ENCODE results near the gene PTPN6. TPM values are rescaled to one million over a fixed set of nuclear protein-coding genes. Genes with fewer than 3 reads are reported as not detected.

PTPN6 gene
- total RNA-seq, 1 donor from 2014 or later = 154 TPM

DNA sequence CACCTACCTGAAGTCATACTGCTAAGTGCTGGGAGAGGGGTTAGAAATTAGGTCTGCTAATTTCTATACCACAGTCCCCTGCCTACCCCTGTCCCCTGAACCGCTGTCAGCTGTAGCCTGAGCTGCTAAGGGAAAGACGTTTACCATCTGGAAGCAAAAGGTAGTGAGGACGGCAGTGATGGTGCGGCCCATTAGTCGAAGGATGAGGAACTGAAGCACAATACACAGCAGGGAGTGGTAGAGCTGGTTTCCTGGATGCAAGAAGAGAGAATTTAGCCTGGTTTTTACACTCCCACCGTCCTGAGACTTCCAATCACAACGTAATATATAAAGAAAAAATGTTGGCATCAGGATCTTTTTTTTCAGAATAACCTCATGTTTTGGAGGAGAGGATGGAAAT lies 31.4 kb downstream of the PTPN6 start:
- TF ChIP-seq, protein P1, sequence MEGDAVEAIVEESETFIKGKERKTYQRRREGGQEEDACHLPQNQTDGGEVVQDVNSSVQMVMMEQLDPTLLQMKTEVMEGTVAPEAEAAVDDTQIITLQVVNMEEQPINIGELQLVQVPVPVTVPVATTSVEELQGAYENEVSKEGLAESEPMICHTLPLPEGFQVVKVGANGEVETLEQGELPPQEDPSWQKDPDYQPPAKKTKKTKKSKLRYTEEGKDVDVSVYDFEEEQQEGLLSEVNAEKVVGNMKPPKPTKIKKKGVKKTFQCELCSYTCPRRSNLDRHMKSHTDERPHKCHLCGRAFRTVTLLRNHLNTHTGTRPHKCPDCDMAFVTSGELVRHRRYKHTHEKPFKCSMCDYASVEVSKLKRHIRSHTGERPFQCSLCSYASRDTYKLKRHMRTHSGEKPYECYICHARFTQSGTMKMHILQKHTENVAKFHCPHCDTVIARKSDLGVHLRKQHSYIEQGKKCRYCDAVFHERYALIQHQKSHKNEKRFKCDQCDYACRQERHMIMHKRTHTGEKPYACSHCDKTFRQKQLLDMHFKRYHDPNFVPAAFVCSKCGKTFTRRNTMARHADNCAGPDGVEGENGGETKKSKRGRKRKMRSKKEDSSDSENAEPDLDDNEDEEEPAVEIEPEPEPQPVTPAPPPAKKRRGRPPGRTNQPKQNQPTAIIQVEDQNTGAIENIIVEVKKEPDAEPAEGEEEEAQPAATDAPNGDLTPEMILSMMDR (IDR thresholded peaks at IDR 0.05) = no peak
- Histone ChIP-seq H3K27ac (no peak overlapping the region), H3K4me1 (peaks cover 11% of the 10 kb centered on the region), H3K36me3 (peaks cover 59% of the 10 kb centered on the region), H3K27me3 (no peaks in the 10 kb centered on the region), H3K9me3 (no peaks in the 10 kb centered on the region), H3K4me3 (no peak overlapping the region)
- ATAC-seq = no peak
- no peak for DNase-seq
- intact Hi-C loops (cut with DNase I) = no loop called here

DNA sequence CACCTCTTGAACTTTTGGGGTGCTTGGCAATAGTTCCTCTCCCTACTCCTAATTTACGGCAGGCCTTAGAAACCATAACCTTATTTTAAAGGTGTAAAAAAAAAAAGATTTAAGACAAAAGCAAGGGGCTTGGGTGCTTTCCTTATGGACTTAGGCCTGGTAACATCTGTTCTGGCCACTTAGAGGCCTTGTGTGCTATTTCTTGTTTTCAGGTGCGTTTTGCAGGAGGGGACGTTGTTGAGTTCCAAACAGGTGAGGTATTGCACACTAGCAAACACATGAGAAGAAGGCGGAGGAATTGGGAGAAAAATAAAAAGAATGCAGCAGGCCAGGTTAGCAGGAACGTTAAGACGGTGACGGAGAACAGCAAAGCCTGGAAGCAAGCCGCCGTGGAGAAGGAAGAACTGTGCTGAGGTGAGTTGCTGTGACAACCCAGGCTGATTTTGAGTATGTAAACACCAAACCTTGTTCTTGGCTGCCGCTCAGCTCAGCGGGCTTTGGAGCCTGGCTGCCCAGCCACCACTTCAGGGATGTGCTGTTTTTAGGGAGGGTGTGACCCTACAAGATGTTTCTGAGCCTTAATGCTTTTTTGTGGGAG lies 36.9 kb downstream of the PTPN6 start:
- TF ChIP-seq, protein P1 (IDR thresholded peaks at IDR 0.05) = no peak
- DNase-seq = peak; percentile 90
- ATAC-seq = peak; percentile 95
- Histone ChIP-seq H3K36me3 (peaks cover 25% of the 10 kb centered on the region), H3K27ac (peak overlapping the region; percentile 85), H3K27me3 (no peaks in the 10 kb centered on the region), H3K4me3 (no peak overlapping the region), H3K4me1 (no peaks in the 10 kb centered on the region), H3K9me3 (no peaks in the 10 kb centered on the region)
- intact Hi-C loops (cut with DNase I) = no loop called here

DNA sequence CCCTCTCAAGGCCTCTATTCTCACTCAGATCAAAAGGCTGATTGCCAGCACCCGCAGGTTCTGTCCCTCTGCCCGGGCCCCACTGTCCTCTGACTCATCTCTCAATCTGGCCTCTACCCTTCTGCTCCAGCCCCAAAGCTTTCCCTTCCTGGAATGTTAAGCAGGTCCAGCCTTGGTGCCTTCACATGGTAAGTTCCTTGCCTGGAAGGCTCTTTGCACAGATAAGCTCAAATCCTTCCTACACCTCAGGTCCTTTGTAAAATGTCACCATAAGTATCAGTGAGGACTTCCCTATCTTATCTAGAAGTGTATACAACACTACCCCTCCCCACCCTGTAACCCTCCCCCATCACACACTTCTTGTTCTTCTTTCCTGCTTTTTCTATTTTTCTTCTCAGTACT lies 44.9 kb downstream of the PTPN6 start:
- Histone ChIP-seq H3K27me3 (no peaks in the 10 kb centered on the region), H3K4me3 (no peak overlapping the region), H3K27ac (no peak overlapping the region), H3K9me3 (no peaks in the 10 kb centered on the region), H3K36me3 (peaks cover 11% of the 10 kb centered on the region), H3K4me1 (peaks cover 5% of the 10 kb centered on the region)
- ATAC-seq (peak; percentile 34), DNase-seq (no peak)
- TF ChIP-seq, protein P1 (IDR thresholded peaks at IDR 0.05) = no peak
- intact Hi-C loops (cut with DNase I) = no loop called here

DNA sequence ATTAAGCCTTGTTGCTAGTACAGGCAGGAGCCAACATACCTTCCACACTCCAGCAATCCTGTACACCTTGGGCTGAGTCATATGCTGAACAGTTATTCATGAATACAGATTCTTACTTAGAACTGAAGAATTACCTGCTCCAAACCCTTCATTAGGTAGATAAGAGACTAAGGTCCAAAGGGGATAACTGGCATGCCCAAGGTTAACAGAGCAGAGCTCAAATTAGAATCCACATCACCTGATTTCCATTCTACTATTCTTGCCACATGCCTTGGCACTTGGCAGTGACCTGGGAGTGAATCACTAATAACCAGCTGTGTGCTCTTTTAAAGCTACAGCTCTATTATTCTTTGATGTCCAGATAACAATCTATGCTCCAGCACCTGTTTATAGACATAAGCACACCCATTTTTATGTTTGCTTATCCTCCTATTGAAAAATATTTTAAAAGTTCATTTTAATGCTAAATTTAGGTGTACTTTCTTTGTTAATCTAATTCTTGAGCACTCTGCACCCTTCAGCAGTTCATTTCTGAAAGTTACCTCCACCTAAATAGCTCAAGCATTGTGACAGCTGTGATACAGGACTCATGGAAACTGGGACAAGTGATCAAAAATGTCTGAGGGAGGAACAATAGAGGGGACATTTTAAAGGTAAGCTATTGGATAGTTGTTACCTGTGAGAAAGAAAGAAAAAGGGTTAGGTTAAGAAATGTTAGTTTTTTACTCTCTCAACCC lies 47.7 kb downstream of the PTPN6 start:
- H3K36me3 ChIP-seq = peaks cover 11% of the 10 kb centered on the region
- intact Hi-C loops (cut with DNase I) = no loop called here
- peak; percentile 71 for ATAC-seq
- no peak overlapping the region for H3K4me3 ChIP-seq
- peaks cover 5% of the 10 kb centered on the region for H3K4me1 ChIP-seq
- H3K27ac ChIP-seq = no peak overlapping the region
- H3K9me3 ChIP-seq = no peaks in the 10 kb centered on the region
- no peaks in the 10 kb centered on the region for H3K27me3 ChIP-seq
- DNase-seq = no peak
- TF ChIP-seq, protein P1 (IDR thresholded peaks at IDR 0.05) = no peak

DNA sequence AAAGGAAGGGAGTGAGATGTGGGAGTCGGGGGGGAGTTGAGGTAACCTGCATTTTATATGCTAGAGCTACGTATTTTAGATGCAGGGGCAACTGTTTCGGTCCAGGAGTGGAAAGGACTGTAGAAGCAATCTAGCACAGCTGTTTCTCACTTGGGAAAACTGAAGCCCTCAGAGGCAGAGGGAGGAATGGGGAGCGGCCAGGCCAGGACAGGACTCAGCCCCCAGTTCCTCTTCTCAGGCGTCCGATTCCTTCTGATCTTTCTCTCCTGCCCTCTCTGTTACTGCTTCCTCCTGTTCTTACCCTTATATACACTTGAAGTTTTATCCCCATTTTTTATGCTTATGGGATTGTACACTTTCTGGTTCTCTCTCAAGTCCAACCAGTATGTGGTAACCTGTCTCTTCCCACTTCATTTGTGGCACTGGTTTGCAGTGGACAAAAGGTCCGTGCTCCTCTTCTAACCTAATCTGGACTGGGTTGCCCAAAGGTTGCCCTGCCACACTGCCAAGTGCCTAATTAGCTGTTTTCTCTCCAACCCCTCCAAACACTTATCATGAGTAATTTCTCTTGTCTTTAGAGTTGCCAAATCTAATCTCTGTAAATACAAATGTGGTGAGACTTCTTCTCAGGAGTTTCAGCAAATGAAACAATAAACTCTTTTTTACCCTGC lies 50.9 kb downstream of the PTPN6 start:
- DNase-seq (no peak), ATAC-seq (peak; percentile 60)
- H3K27me3 ChIP-seq = no peaks in the 10 kb centered on the region
- H3K4me1 ChIP-seq = peaks cover 5% of the 10 kb centered on the region
- intact Hi-C loops (cut with DNase I) = no loop called here
- no peaks in the 10 kb centered on the region for H3K9me3 ChIP-seq
- TF ChIP-seq, protein P1 (IDR thresholded peaks at IDR 0.05) = no peak
- peaks cover 18% of the 10 kb centered on the region for H3K36me3 ChIP-seq
- no peak overlapping the region for H3K27ac ChIP-seq
- H3K4me3 ChIP-seq = no peak overlapping the region
